ENCODE results near the gene MUC13.

DNA sequence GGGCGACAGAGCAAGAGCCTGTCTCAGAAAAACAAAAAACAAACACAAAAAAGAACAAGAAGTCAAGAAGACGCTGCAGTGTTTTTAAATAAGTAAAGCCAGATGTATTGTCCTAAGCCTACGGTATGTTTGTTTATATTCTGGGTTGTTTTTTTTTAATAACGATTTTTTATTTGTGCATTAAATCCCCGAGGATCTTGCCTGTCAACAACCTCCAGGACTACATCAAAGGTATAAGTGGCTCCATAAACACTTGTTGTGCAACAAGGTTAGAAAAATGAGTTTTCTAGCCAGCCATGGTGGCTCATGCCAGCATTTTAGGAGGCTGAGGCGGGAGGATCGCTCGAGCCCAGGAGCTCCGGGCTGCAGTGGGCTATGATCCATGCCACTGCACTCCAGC is 73.5 kb downstream of the MUC13 start:
- TF ChIP-seq CTCF (IDR thresholded peaks at IDR 0.05) (no peak), POLR2A (IDR thresholded peaks at IDR 0.05) (no peak)
